SH-SY5Y (cell line): ENCODE measurements around the gene PPP2R2C.

Experiments
- GATA2 ChIP-seq: IDR thresholded peaks from 2 replicates; pipeline ENCODE4 v1.6.1; 2011; ENCODE audit warnings: mild to moderate bottlenecking, low read depth, low read length
- GATA3 ChIP-seq: IDR thresholded peaks from 2 replicates; pipeline ENCODE4 v1.6.1; 2011; ENCODE audit warnings: low read depth, mild to moderate bottlenecking, low read length, moderate library complexity

The PPP2R2C gene

GRCh38 chr4:6389142-6389825 lies 83.1 kb downstream of the PPP2R2C start:
- TF ChIP-seq GATA2 (no peak), GATA3 (no peak)

GRCh38 chr4:6388713-6389112 lies 83.7 kb downstream of the PPP2R2C start:
- no peak for TF ChIP-seq GATA3
- no peak for TF ChIP-seq GATA2

- TF ChIP-seq GATA2 (no peak), GATA3 (no peak)
Observed at GRCh38 chr4:6387946-6388345, 84.5 kb downstream of the PPP2R2C start.

- no peak for TF ChIP-seq GATA2
- TF ChIP-seq GATA3: no peak
Observed at GRCh38 chr4:6386091-6386490, 86.3 kb downstream of the PPP2R2C start.

GRCh38 chr4:6385288-6385687 lies 87.1 kb downstream of the PPP2R2C start:
- TF ChIP-seq GATA3: no peak
- no peak for TF ChIP-seq GATA2

GRCh38 chr4:6384541-6384940 lies 87.9 kb downstream of the PPP2R2C start:
- TF ChIP-seq GATA2 (no peak), GATA3 (no peak)

GRCh38 chr4:6383929-6384328 lies 88.5 kb downstream of the PPP2R2C start:
- TF ChIP-seq GATA2: no peak
- no peak for TF ChIP-seq GATA3

- TF ChIP-seq GATA2: no peak
- no peak for TF ChIP-seq GATA3
Observed at GRCh38 chr4:6383009-6383404, 89.4 kb downstream of the PPP2R2C start.

GRCh38 chr4:6381571-6382123 lies 90.8 kb downstream of the PPP2R2C start:
- no peak for TF ChIP-seq GATA2
- no peak for TF ChIP-seq GATA3

GRCh38 chr4:6380746-6381410 lies 91.5 kb downstream of the PPP2R2C start:
- TF ChIP-seq GATA3 (no peak), GATA2 (no peak)

GRCh38 chr4:6379767-6380745 lies 92.4 kb downstream of the PPP2R2C start:
- no peak for TF ChIP-seq GATA2
- TF ChIP-seq GATA3: no peak

- TF ChIP-seq GATA2 (no peak), GATA3 (no peak)
Observed at GRCh38 chr4:6378493-6379445, 93.6 kb downstream of the PPP2R2C start.
